Mesenchymal stem cell (in vitro differentiated cells and primary cell): ENCODE measurements around the gene WEE1. TPM values are rescaled to one million over a fixed set of nuclear protein-coding genes. Genes with fewer than 3 reads are reported as not detected.

Experiments used
- DNase-seq: peaks from one replicate; pipeline ENCODE4 v3.0.0-alpha.2; 2013
- H2AFZ ChIP-seq: one replicate; pipeline ENCODE4 v1.6.1; 2013; ENCODE audit warnings: low read depth, mild to moderate bottlenecking, control low read depth, inconsistent platforms, low read length, moderate library complexity
- H2AK5ac ChIP-seq: 2 replicates; pipeline ENCODE4 v1.6.1; 2013; ENCODE audit warnings: low read length, moderate library complexity, mild to moderate bottlenecking, inconsistent platforms; ENCODE audit not compliant: severe bottlenecking
- H2BK120ac ChIP-seq: one replicate; pipeline ENCODE4 v1.6.1; 2013; ENCODE audit warnings: low read depth, mild to moderate bottlenecking, inconsistent platforms, low read length, moderate library complexity
- H2BK12ac ChIP-seq, 2 experiments: one replicate each; pipeline ENCODE4 v1.6.1; 2013; ENCODE audit warnings: inconsistent platforms in 2 of 2, low read length in 2 of 2, mild to moderate bottlenecking in 2 of 2, moderate library complexity in 2 of 2, control low read depth in 1 of 2
- H2BK15ac ChIP-seq: one replicate; pipeline ENCODE4 v1.6.1; 2013; ENCODE audit warnings: mild to moderate bottlenecking, low read depth, inconsistent platforms; ENCODE audit not compliant: poor library complexity, severe bottlenecking
- H2BK5ac ChIP-seq: 2 replicates; pipeline ENCODE4 v1.6.1; 2013; ENCODE audit warnings: low read depth, mild to moderate bottlenecking, low read length, control low read depth, inconsistent platforms; ENCODE audit not compliant: poor library complexity, severe bottlenecking
- H3K14ac ChIP-seq, 2 experiments: one replicate each; pipeline ENCODE4 v1.6.1; 2013; ENCODE audit warnings: inconsistent platforms in 2 of 2, low read length in 2 of 2, control low read depth in 1 of 2, mild to moderate bottlenecking in 1 of 2, moderate library complexity in 1 of 2
- H3K18ac ChIP-seq, 2 experiments: one replicate each; pipeline ENCODE4 v1.6.1; 2013; ENCODE audit warnings: inconsistent platforms in 2 of 2, low read length in 2 of 2, control low read depth in 1 of 2, low read depth in 1 of 2, mild to moderate bottlenecking in 1 of 2
- H3K23ac ChIP-seq, 2 experiments: one replicate each; pipeline ENCODE4 v1.6.1; 2013; ENCODE audit warnings: inconsistent platforms in 2 of 2, low read length in 2 of 2, mild to moderate bottlenecking in 2 of 2, moderate library complexity in 2 of 2, control low read depth in 1 of 2
- H3K27ac ChIP-seq: 2 replicates; pipeline ENCODE4 v1.5.1; 2013; ENCODE audit warnings: mild to moderate bottlenecking, moderate library complexity, low read length, control low read depth, inconsistent platforms; ENCODE audit not compliant: poor library complexity, severe bottlenecking
- H3K27me3 ChIP-seq, 2 experiments: 2 replicates each; pipeline versions ENCODE4 v1.6.1 to v1.7.0; 2013; ENCODE audit warnings: low read length in 2 of 2, mild to moderate bottlenecking in 2 of 2, moderate library complexity in 2 of 2, control low read depth in 1 of 2, inconsistent platforms in 1 of 2; ENCODE audit not compliant: control insufficient read depth in 1 of 2, insufficient read depth in 1 of 2
- H3K36me3 ChIP-seq, 2 experiments: 2 replicates each; pipeline versions ENCODE4 v1.6.1 to v1.7.0; 2013; ENCODE audit warnings: low read length in 2 of 2, control low read depth in 1 of 2, inconsistent platforms in 1 of 2, low read depth in 1 of 2, mild to moderate bottlenecking in 1 of 2; ENCODE audit not compliant: insufficient read depth in 2 of 2, control insufficient read depth in 1 of 2
- H3K4ac ChIP-seq, 2 experiments: one replicate each; pipeline ENCODE4 v1.6.1; 2013; ENCODE audit warnings: inconsistent platforms in 2 of 2, low read length in 2 of 2, mild to moderate bottlenecking in 2 of 2, moderate library complexity in 2 of 2, control low read depth in 1 of 2, low read depth in 1 of 2
- H3K4me1 ChIP-seq: 2 replicates; pipeline ENCODE4 v1.6.1; 2013; ENCODE audit warnings: low read depth, low read length, control low read depth; ENCODE audit not compliant: control insufficient read depth, insufficient read depth
- H3K4me2 ChIP-seq: 2 replicates; pipeline ENCODE4 v1.6.1; 2013; ENCODE audit warnings: low read length, mild to moderate bottlenecking, inconsistent platforms; ENCODE audit not compliant: poor library complexity, severe bottlenecking
- H3K4me3 ChIP-seq, 2 experiments: 2 replicates each; pipeline versions ENCODE4 v1.5.1 to v1.7.0; 2013; ENCODE audit warnings: low read length in 2 of 2, mild to moderate bottlenecking in 2 of 2, control low read depth in 1 of 2, low read depth in 1 of 2; ENCODE audit not compliant: insufficient read depth in 1 of 2
- H3K79me1 ChIP-seq: replicated peaks from 2 replicates; pipeline ENCODE4 v1.6.1; 2013; ENCODE audit warnings: mild to moderate bottlenecking, control low read depth, low read length, inconsistent platforms; ENCODE audit not compliant: poor library complexity, severe bottlenecking
- H3K9ac ChIP-seq: 2 replicates; pipeline ENCODE4 v1.7.0; 2013; ENCODE audit warnings: mild to moderate bottlenecking, low read length, moderate library complexity
- H3K9me3 ChIP-seq: 2 replicates; pipeline ENCODE4 v1.7.0; 2013; ENCODE audit warnings: mild to moderate bottlenecking, low read length; ENCODE audit not compliant: control insufficient read depth
- H4K8ac ChIP-seq: one replicate; pipeline ENCODE4 v1.6.1; 2013; ENCODE audit warnings: inconsistent platforms, mild to moderate bottlenecking, low read length, moderate library complexity
- H4K91ac ChIP-seq: one replicate; pipeline ENCODE4 v1.6.1; 2013; ENCODE audit warnings: mild to moderate bottlenecking, low read length, inconsistent platforms
- WGBS: methylation state at CpG from one replicate; pipeline ENCODE4 v1.1.7; 2013; ENCODE audit warnings: mixed read lengths; 5-methylcytosine and 5-hydroxymethylcytosine counted together
- small RNA-seq: library from polyadenylated mRNA; stranded (forward); fragments of <200 nt; extraction: miRNeasy Mini kit (QIAGEN cat#:217004); gene quantifications from one replicate; pipeline ENCODE3, GENCODE V24; 2013; ENCODE audit warnings: low read depth

Gene WEE1

DNA sequence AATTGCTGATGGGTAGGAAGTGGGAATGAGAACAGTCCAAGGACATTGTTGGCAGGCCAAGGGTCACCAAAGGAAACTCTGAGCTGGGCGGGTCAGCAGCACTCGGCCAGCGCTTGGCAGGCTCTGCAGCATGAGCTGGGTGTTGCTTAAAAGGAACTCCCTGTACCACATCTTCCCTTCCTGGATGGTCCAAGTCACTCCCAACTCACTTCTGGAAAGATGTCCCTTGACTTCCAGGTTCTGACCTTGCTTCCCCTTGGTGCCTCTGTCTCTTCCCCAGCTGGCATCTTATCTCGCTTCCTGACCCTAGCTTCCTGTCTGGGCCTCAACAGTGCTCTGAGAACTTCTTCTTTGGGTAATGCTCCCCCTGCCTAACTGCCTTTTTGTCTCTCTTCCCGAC lies 65.6 kb downstream of the WEE1 start:
- Histone ChIP-seq H2AFZ (no peak overlapping the region), H2AK5ac (no peak overlapping the region), H3K4me3 (no peak overlapping the region), H3K27me3 (no peaks in the 10 kb centered on the region), H3K36me3 (no peaks in the 10 kb centered on the region), H3K79me1 (no peaks in the 10 kb centered on the region), H3K4me2 (no peak overlapping the region), H3K18ac (no peak overlapping the region), H4K91ac (peak overlapping the region; percentile 53), H3K4ac (no peak overlapping the region), H3K27ac (no peak overlapping the region), H4K8ac (no peak overlapping the region), H2BK15ac (no peak overlapping the region), H3K23ac (no peak overlapping the region), H2BK12ac (no peak overlapping the region), H2BK120ac (no peak overlapping the region), H3K4me1 (peaks cover 3% of the 10 kb centered on the region), H3K9me3 (no peaks in the 10 kb centered on the region), H3K14ac (no peak overlapping the region), H3K9ac (no peak overlapping the region), H2BK5ac (no peak overlapping the region)
- 95% methylated on average over 4 of the region's 5 CpGs for WGBS
- DNase-seq = no peak

Small RNA genes within 50 kb of the gene (small RNA-seq; reads per million reads assigned to genes)
- gene RF01210 = not detected
